ENCODE data around the gene RESP18. TPM values are rescaled to one million over a fixed set of nuclear protein-coding genes. Genes with fewer than 3 reads are reported as not detected.

RESP18 gene
- total RNA-seq, 1 experiment from 2014 or later, result not detected

GRCh38 chr2:219381448-219381847, 48.9 kb upstream of the RESP18 start:
- ATAC-seq (no peak), DNase-seq (ENCODE audit: low read depth, low spot score) (no peak)
- Histone ChIP-seq H3K27ac (ENCODE audit: low read depth, low read length) (no peak overlapping the region), H4K20me1 (ENCODE audit: insufficient read depth) (no peaks in the 10 kb centered on the region), H3K4me2 (ENCODE audit: low read length) (no peak overlapping the region), H3K9me2 (ENCODE audit: insufficient read depth) (no peaks in the 10 kb centered on the region), H3K9me3 (ENCODE audit: control insufficient read depth in 1 of 2, insufficient read depth in 1 of 2, low read depth in 1 of 2, low read length in 2 of 2) (no peaks in the 10 kb centered on the region), H3K4me1 (ENCODE audit: control insufficient read depth in 1 of 2, insufficient read depth in 2 of 2, low read length in 2 of 2) (peaks cover under 1 to 2% of the 10 kb centered on the region in 2 experiments; a peak in 3 of 4 replicates), H3K79me2 (ENCODE audit: insufficient read depth, low read length) (peaks cover 4% of the 10 kb centered on the region; the same call in 1 of the 2 replicates), H2AFZ (ENCODE audit: low read depth, low read length, poor library complexity, severe bottlenecking) (no peak overlapping the region), H3K9ac (ENCODE audit: low read length) (no peak overlapping the region), H3K27me3 (ENCODE audit: insufficient read depth, low read length) (no peaks in the 10 kb centered on the region), H3K4me3 (replicated peaks in 1 of 2; ENCODE audit: low read depth in 1 of 2, low read length in 2 of 2) (no peak overlapping the region), H3K36me3 (ENCODE audit: control insufficient read depth in 1 of 2, insufficient read depth in 2 of 2, low read length in 2 of 2) (peaks cover 16 to 27% of the 10 kb centered on the region in 2 experiments; a peak in 3 of 4 replicates)
- no peak for TF ChIP-seq ZNF274 (IDR thresholded peaks at IDR 0.05; ENCODE audit: low read depth, low read length)
- no peak for TF ChIP-seq ZFX (IDR thresholded peaks at IDR 0.05)
- no peak for TF ChIP-seq CEBPB (IDR thresholded peaks at IDR 0.05; ENCODE audit: low read depth)
- no peak for TF ChIP-seq EZH2phosphoT487 (IDR thresholded peaks at IDR 0.05; ENCODE audit: borderline replicate concordance)
- no peak for TF ChIP-seq REST (IDR thresholded peaks at IDR 0.05; ENCODE audit: low read depth)
- no peak for TF ChIP-seq CBX3 (IDR thresholded peaks at IDR 0.05; ENCODE audit: low read depth)
- TF ChIP-seq ZBTB33 (IDR thresholded peaks at IDR 0.05; ENCODE audit: extremely low read depth, insufficient replicate concordance, low read length), result no peak
- no peak for TF ChIP-seq TCF7L2 (IDR thresholded peaks at IDR 0.05; ENCODE audit: borderline replicate concordance, extremely low read depth, insufficient read depth, insufficient read length)
- TF ChIP-seq JUND (IDR thresholded peaks at IDR 0.05), result no peak
- TF ChIP-seq CTCF (IDR thresholded peaks at IDR 0.05 in 2 of 3, conservative IDR thresholded peaks at IDR 0.05 in 1 of 3; ENCODE audit: borderline replicate concordance in 1 of 3, insufficient read depth in 1 of 3, low read depth in 2 of 3, low read length in 2 of 3), result no peak
- no peak for TF ChIP-seq ATF3 (IDR thresholded peaks at IDR 0.05)
- BruUV-seq (replicated peaks), result no TSS peak
- ChIA-PET POLR2A (no interaction called here), RAD21 (ENCODE audit: low non-redundant PET in 1 of 2, low total read pairs in 2 of 2, uncharacterized antibody in 2 of 2, unreplicated experiment in 2 of 2) (no interaction called here), CTCF (no interaction called here)
- intact Hi-C loops (cut with micrococcal nuclease), result no loop called here
